Measurements from ENCODE around the gene PRR7.

Gene PRR7

DNA sequence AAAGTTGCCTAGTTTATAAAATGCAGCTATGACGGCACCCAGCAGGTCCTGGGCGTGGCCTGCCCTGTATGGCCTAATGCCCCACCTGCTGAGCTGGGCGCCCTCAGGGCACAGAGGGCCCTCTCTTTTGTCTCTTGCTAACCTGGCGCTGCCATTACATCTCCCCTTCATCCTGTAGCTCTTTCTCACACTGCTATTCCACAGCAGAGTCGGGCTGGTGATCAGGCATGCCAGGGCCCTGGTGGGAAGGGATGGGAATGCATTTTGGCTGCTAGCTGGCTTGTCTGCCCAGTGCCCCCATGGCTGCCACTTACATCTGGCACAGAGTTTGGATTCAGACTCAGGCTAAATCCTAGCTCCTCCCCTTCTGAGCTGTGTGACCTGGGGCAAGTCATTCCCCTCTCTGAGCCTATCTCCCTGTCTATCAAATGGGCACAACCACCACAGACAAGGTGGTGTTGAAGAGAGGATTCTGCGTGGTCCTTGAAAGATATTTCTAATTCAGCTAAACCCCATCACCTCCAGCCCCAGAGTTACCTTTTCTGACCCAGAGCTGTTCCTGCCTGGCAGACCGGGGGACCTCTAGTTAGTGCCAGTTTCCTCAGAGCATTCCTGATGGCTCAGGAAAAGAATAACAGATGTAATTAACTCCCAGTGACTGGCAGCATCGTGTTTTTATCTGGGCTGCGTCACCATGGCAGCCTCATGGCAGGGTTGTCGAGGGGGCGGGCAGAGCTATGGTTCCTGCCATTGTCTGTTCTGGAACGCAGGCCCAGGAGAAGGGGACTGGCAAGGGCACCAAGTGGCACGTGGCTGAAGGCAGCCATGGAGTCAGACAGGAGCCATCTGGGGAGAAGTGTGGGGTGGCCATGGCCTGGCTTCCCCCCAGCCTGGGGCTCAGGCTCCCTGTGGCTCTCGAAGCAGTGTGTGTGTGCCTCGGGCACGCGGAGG lies 6.3 kb downstream of the PRR7 start:
- DNase-seq (ENCODE audit: low read depth), result no peak

- no peak for DNase-seq (ENCODE audit: low read depth)
Observed at GRCh38 chr5:177453852-177454396, 7.3 kb downstream of the PRR7 start.

DNA sequence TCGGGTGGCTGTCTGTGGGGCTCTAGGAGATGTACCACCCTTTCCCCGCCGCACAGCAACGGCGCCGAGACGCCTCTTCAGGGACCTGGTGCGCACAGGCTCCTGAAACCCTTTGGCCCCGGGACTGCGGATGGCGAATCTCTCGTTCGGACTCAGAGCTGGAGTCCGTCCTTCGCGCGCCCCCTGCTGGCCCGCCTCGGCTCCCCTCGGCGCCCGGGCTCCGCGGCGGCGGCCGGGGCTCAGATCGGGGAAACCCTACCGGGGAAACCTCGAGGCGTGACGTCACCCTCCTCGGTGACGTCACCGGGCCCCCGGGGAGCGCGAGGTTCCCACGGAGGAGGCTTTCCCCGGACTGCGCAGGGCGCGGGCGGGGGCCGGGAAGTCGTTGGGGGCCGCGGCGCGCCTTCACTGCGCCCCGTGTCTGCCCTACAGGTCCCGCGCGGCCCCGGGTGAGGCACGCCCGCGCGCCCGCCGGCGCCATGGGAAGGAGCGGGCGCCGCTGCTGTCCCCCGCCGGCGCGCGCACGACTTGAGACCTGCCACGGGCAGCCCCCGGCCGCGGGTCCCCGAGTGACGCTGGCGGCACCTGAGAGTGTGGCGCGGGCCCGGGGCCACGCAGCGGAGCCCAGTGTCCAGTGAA lies 7.9 kb downstream of the PRR7 start:
- peak; percentile 91 for DNase-seq (ENCODE audit: low read depth)

- peak; percentile 89 for DNase-seq (ENCODE audit: low read depth)
Observed at GRCh38 chr5:177455036-177455660, 8.5 kb downstream of the PRR7 start.

DNA sequence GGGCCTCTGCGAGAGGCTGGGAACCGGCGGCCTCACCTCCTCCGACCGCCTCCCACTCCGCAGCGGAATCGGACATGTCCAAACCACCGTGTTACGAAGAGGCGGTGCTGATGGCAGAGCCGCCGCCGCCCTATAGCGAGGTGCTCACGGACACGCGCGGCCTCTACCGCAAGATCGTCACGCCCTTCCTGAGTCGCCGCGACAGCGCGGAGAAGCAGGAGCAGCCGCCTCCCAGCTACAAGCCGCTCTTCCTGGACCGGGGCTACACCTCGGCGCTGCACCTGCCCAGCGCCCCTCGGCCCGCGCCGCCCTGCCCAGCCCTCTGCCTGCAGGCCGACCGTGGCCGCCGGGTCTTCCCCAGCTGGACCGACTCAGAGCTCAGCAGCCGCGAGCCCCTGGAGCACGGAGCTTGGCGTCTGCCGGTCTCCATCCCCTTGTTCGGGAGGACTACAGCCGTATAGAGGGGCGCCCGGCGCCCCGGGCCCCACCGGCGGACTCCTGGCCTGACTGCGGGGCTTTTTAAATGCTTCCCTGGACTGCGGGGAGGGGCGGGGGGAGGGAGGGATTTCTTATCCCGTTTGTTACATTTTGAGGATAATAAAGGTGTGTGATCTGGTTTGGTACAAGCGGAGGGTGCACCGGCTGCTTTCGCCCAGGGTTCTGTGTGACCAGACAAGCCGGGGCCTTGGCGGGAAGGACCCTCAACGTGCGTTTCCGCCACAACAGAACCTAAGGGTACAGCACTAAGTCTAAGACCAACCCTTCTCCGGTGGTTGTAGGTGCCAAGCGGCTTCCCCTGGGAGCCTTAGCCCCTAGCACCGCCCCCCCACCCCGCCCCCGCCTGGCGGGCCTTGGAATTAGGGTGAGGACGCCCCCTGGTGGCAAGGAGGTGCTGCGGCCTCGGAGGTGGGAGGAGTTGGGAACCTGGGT lies 9.3 kb downstream of the PRR7 start:
- DNase-seq (ENCODE audit: low read depth), result peak; percentile 90

DNA sequence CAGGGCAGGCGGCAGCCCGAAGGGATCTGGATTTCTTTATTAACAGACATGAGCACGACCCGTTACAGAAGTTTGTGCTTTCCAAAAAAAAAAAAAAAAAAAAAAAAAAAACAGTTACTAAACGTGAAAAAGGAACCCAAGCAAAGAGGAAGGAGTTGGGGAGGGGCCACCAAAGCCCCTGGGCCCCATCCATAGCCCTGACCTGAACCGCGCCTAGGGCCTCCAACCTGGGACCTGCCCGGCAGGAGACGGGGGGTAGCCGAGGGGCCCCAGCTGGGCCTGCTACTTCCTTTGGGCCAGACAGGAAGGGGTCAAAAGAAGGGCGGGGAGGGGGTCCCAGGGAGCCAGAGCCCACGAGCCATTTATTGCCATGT lies 10.0 kb downstream of the PRR7 start:
- no peak for DNase-seq (ENCODE audit: low read depth)

- DNase-seq (ENCODE audit: low read depth), result no peak
Observed at GRCh38 chr5:177456976-177457851, 10.6 kb downstream of the PRR7 start.

DNA sequence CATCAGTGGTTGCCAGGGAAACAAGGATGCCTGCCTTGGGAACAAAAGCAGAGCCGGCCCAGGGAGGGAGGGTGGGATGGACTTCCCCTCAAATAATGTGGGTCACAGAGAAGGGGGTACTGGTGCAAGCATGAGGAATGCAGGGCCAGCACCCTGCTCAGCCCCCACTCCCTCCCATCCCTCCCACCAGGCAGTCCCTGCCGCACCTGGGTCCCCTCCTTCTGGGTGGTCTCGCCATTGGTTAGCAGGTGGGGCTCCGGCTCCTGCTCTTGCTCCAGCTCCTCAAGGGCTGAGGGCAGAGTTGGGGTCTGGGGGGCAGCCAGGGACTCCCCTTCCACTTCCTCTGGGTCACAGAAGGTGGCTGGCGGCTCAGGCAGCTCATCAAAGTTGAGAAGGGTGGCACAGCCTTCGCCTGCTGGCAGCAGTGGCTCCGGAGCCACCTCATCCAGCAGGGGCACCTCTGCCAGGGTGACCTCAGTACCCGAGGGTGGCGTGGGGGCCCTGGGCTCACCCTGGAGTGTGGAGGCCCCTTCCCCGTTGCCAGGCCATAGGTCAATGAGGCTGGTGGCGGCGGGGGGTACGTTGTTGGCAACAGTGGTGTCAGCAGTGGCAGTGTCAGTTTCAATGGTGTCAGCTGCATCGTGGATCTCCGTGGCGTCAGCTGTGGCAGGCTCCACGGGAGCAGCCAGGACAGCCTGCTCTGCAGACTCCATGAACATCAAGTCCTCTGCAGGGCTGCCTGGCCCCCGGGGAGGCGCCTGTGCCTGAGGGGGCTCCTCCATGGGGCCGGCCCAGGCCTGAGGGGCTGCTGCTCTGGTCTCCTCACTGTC lies 11.5 kb downstream of the PRR7 start:
- no peak for DNase-seq (ENCODE audit: low read depth)

DNA sequence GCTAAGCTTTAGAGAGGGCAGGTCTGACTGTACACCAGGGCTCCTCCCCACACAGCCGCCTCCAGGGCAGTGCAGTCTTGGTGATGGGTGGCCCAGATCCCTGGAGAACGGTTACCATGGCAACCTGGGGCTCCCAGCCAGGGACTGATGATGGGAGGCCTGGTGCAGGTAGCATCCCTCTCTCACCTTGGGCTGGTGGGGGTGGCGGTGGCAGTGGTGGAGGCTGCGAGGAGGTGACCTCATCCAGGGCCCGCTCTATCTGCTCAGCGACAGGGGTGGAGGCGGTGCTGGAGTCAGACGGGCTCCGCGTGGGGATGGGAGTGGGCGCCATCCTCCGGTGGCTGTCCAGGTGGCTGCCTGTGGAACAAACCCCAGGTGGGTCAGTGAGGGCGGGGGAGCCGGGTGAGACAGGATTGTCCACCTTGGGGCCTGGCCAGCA lies 12.3 kb downstream of the PRR7 start:
- DNase-seq (ENCODE audit: low read depth), result no peak

DNA sequence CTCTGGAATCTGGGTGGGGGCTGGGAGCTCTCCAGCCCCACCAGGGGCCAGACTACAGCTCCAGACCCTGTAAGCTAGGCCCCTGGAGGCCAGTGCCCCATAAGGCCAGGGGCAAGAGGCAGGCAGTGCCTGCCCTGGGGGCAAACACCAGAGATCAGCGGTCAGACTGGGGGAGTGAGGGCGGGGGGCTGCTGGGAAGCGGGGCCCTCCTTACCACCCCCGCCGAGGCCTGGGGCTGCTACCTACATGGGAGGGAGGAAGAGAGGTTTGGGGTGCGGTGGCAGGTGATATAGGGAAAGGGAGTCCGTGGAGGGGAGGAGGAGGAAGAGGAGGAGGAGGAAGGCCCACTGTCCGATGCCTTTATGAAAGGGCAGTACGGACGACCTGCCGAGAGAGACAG lies 12.7 kb downstream of the PRR7 start:
- DNase-seq (ENCODE audit: low read depth), result no peak

- no peak for DNase-seq (ENCODE audit: low read depth)
Observed at GRCh38 chr5:177459819-177460628, 13.4 kb downstream of the PRR7 start.

- DNase-seq (ENCODE audit: low read depth), result no peak
Observed at GRCh38 chr5:177462021-177462670, 15.5 kb downstream of the PRR7 start.

DNA sequence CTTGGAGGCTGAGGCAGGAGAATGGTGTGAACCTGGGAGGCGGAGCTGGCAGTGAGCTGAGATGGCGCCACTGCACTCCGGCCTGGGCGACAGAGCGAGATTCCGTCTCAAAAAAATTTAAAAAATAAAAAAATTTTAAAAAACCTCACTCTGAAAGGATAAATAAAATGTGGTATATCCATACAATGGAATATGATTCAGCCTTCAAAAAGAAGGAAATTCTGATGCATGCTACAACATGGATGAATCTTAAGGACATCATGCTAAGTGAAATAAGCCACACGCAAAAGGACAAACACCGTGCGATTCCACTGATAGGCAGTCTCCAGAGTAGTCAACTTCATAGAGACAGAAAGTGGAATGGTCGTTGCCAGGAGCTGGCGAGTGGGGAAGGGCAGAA lies 18.4 kb downstream of the PRR7 start:
- DNase-seq (ENCODE audit: low read depth), result no peak

GRCh38 chr5:177466861-177467260 lies 20.2 kb downstream of the PRR7 start:
- DNase-seq (ENCODE audit: low read depth), result no peak

GRCh38 chr5:177467436-177467835 lies 20.8 kb downstream of the PRR7 start:
- DNase-seq (ENCODE audit: low read depth), result no peak

DNA sequence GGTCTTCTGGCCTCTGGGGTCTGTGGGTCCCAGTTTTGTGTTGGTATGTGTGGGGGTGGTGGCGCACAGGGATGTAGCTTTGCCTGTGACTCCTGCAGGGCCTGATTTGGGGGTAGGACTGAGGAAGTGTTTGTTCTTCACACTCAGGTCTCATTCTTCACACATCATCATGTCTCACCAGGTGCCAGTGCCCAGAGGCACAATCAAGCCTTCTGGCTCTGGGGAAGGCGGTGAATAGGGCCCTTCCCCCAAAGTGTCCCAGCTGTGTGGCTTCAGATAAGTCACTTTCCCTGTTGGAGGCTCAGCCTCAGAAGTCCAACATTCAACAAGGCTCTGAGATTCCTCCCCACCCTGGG lies 21.7 kb downstream of the PRR7 start:
- DNase-seq (ENCODE audit: low read depth), result no peak

DNA sequence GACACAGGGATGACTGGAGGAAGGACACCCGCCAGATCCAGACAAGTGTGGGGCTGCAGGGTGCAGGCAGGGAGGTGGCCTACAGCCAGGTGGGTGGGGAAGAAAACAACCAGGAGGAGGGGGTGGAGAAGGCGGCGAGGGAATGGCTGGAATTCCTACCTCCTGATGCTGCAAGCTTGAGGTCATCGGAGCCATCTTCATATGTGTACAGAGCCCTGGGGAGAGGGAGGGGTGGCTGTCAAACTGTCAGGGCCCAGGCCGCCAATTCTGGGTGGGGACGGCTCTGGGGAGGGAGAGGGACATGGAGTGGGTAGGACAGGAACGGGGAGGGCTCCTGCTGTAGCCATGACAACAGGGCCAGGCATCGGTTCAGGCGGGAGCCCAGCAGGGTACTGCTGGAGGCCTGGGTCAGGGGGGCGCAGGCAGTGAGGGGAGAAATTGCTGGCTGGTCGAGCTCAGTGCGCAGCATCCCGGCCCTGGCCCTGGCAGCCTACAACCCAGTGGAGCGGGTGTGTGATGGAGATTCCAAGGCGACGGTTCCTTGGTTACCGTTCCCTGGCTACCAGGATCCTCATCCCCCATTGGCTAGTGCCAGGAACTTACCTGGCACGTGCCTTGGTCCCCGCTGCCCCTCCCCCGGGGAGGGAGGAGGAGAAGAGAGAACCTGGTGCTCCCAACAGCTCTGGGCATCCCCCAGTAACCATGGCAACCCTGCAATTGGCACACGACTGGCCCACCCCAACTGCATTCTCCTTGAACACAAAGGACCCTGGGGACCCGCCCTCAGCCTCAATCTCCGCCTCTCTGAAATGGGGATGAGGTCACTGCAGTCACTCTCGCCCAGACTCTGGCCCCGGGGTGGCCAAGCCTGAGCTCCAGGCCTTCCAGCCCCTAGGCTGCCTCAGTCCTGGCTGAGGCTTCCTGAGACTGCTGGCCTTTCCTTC lies 22.3 kb downstream of the PRR7 start:
- no peak for DNase-seq (ENCODE audit: low read depth)

Data from activated T-helper 1 cell treated with Interleukin-2 at 50 U/mL for 16 hours (primary cell).